ENCODE data around the gene KIRREL3. TPM values are rescaled to one million over a fixed set of nuclear protein-coding genes. Genes with fewer than 3 reads are reported as not detected.

KIRREL3 gene
- polyA plus RNA-seq, 1 donor (not counting 4 experiments of a cell fraction or from before 2014, with no cell fraction given) = 0.04 TPM

- H3K9ac ChIP-seq (ENCODE audit: control insufficient read depth, extremely low read depth, insufficient read depth, low read length) = no peak overlapping the region
- H3K9me3 ChIP-seq (ENCODE audit: control insufficient read depth, low read depth, low read length) = no peaks in the 10 kb centered on the region
- no peak overlapping the region for H3K27ac ChIP-seq (ENCODE audit: control insufficient read depth, insufficient read depth, low read length)
- no peaks in the 10 kb centered on the region for H3K4me1 ChIP-seq (ENCODE audit: control insufficient read depth, extremely low read depth, insufficient read depth, low read length)
- no peaks in the 10 kb centered on the region for H3K79me2 ChIP-seq (ENCODE audit: control insufficient read depth, insufficient read depth, low read length)
- no peak overlapping the region for H3K4me3 ChIP-seq (ENCODE audit: control insufficient read depth in 2 of 3, extremely low read depth in 1 of 3, insufficient read depth in 2 of 3, low read depth in 1 of 3, low read length in 3 of 3)
- DNase-seq (ENCODE audit: low read depth, low spot score) = no peak
- H3K9me1 ChIP-seq (ENCODE audit: control insufficient read depth, extremely low read depth, insufficient read depth, low read length) = no peaks in the 10 kb centered on the region
- H2AFZ ChIP-seq (ENCODE audit: control insufficient read depth, low read length) = no peak overlapping the region
- TF ChIP-seq CTCF (optimal IDR thresholded peaks at IDR 0.05 in 1 of 3, IDR thresholded peaks at IDR 0.05 in 1 of 3, conservative IDR thresholded peaks at IDR 0.05 in 1 of 3; ENCODE audit: extremely low read depth in 1 of 3, insufficient read depth in 2 of 3, low read length in 3 of 3) (no peak), EZH2 (IDR thresholded peaks at IDR 0.05; ENCODE audit: low read length) (no peak)
- no peak for FAIRE-seq
- dilution Hi-C loops (cut with MboI; ENCODE audit: extremely low pct_ligation_motif_present, low sequenced_read_pairs) = no loop called here
- H3K36me3 ChIP-seq (ENCODE audit: control insufficient read depth in 2 of 2, extremely low read depth in 1 of 2, insufficient read depth in 2 of 2, low read length in 2 of 2) = no peaks in the 10 kb centered on the region
- H3K27me3 ChIP-seq (ENCODE audit: control insufficient read depth, extremely low read depth, insufficient read depth, low read length) = no peaks in the 10 kb centered on the region
- H4K20me1 ChIP-seq (ENCODE audit: control insufficient read depth, extremely low read depth, insufficient read depth, low read length) = no peaks in the 10 kb centered on the region
- no peak overlapping the region for H3K4me2 ChIP-seq (ENCODE audit: control insufficient read depth, extremely low read depth, insufficient read depth, low read depth, low read length)
These were observed 57.3 kb downstream of the KIRREL3 start for GRCh38 chr11:126943316-126943715.

GRCh38 chr11:126942146-126942545 lies 58.4 kb downstream of the KIRREL3 start:
- Histone ChIP-seq H3K9me1 (ENCODE audit: control insufficient read depth, extremely low read depth, insufficient read depth, low read length) (no peaks in the 10 kb centered on the region), H3K79me2 (ENCODE audit: control insufficient read depth, insufficient read depth, low read length) (no peaks in the 10 kb centered on the region), H3K4me3 (ENCODE audit: control insufficient read depth in 2 of 3, extremely low read depth in 1 of 3, insufficient read depth in 2 of 3, low read depth in 1 of 3, low read length in 3 of 3) (no peak overlapping the region), H3K9ac (ENCODE audit: control insufficient read depth, extremely low read depth, insufficient read depth, low read length) (no peak overlapping the region), H4K20me1 (ENCODE audit: control insufficient read depth, extremely low read depth, insufficient read depth, low read length) (no peaks in the 10 kb centered on the region), H3K9me3 (ENCODE audit: control insufficient read depth, low read depth, low read length) (no peaks in the 10 kb centered on the region), H2AFZ (ENCODE audit: control insufficient read depth, low read length) (no peak overlapping the region), H3K36me3 (ENCODE audit: control insufficient read depth in 2 of 2, extremely low read depth in 1 of 2, insufficient read depth in 2 of 2, low read length in 2 of 2) (no peaks in the 10 kb centered on the region), H3K4me2 (ENCODE audit: control insufficient read depth, extremely low read depth, insufficient read depth, low read depth, low read length) (no peak overlapping the region), H3K27ac (ENCODE audit: control insufficient read depth, insufficient read depth, low read length) (no peak overlapping the region), H3K27me3 (ENCODE audit: control insufficient read depth, extremely low read depth, insufficient read depth, low read length) (no peaks in the 10 kb centered on the region), H3K4me1 (ENCODE audit: control insufficient read depth, extremely low read depth, insufficient read depth, low read length) (no peaks in the 10 kb centered on the region)
- dilution Hi-C loops (cut with MboI; ENCODE audit: extremely low pct_ligation_motif_present, low sequenced_read_pairs) = no loop called here
- TF ChIP-seq EZH2 (IDR thresholded peaks at IDR 0.05; ENCODE audit: low read length) (no peak), CTCF (optimal IDR thresholded peaks at IDR 0.05 in 1 of 3, IDR thresholded peaks at IDR 0.05 in 1 of 3, conservative IDR thresholded peaks at IDR 0.05 in 1 of 3; ENCODE audit: extremely low read depth in 1 of 3, insufficient read depth in 2 of 3, low read length in 3 of 3) (no peak)
- FAIRE-seq (no peak), DNase-seq (ENCODE audit: low read depth, low spot score) (no peak)
